K562 (cell line): ENCODE data around the gene RSU1. TPM values are rescaled to one million over a fixed set of nuclear protein-coding genes. Genes with fewer than 3 reads are reported as not detected.

ENCODE experiments used
- ATF1 ChIP-seq, 2 experiments: fragments of 450-650 bp in 1 of 2; IDR thresholded peaks; 2 replicates each; pipeline ENCODE4 v1.6.1; 2016; ENCODE audit warnings: missing compliant biosample characterization in 1 of 2, missing genetic modification characterization in 1 of 2
- BRF1 ChIP-seq: IDR thresholded peaks from 3 replicates; pipeline ENCODE4 v1.6.1; 2011; ENCODE audit warnings: borderline replicate concordance, mild to moderate bottlenecking; ENCODE audit not compliant: insufficient read length; ENCODE audit errors: extremely low read depth
- CCNT2 ChIP-seq: IDR thresholded peaks from 2 replicates; pipeline ENCODE4 v1.6.1; 2011; ENCODE audit warnings: borderline replicate concordance, low read depth, mild to moderate bottlenecking, moderate library complexity, mixed read lengths, low read length; ENCODE audit not compliant: insufficient read length; ENCODE audit errors: extremely low read depth
- CREM ChIP-seq: IDR thresholded peaks from 2 replicates; pipeline ENCODE4 v1.6.1; 2014; ENCODE audit warnings: antibody characterized with exemption, low read depth
- DACH1 ChIP-seq: fragments of 450-650 bp; IDR thresholded peaks from 2 replicates; pipeline ENCODE4 v1.6.1; 2018; ENCODE audit not compliant: partially characterized antibody
- FOXP4 ChIP-seq: sonication (generic); formaldehyde crosslinking; IDR thresholded peaks from 2 replicates; pipeline ENCODE4 v1.8.0; 2022; ENCODE audit warnings: mild to moderate bottlenecking, missing genetic modification reagents, borderline replicate concordance
- GTF2E2 ChIP-seq: fragments of 200-800 bp; sonication (Bioruptor generic); IDR thresholded peaks from 2 replicates; pipeline ENCODE4 v1.6.1; 2016; ENCODE audit warnings: missing genetic modification characterization, missing compliant biosample characterization
- HIVEP1 ChIP-seq: fragments of 250-450 bp; sonication (Bioruptor Pico); IDR thresholded peaks from 2 replicates; pipeline ENCODE4 v1.4.0; 2020; ENCODE audit warnings: mild to moderate bottlenecking
- MLLT1 ChIP-seq, 2 experiments: fragments of 450-650 bp; IDR thresholded peaks; 2 replicates each; pipeline ENCODE4 v1.6.1; 2016
- PHF21A ChIP-seq: fragments of 450-650 bp; IDR thresholded peaks from 2 replicates; pipeline ENCODE4 v1.6.1; 2017; ENCODE audit warnings: low read depth, borderline replicate concordance
- RUNX1 ChIP-seq: sonication (generic); IDR thresholded peaks from 2 replicates; pipeline ENCODE4 v1.6.1; 2016; ENCODE audit warnings: antibody characterized with exemption, low read depth
- SMAD3 ChIP-seq: fragments of 450-650 bp; formaldehyde crosslinking; conservative IDR thresholded peaks from 2 replicates; pipeline ENCODE4 v1.4.0; 2020; ENCODE audit warnings: mild to moderate bottlenecking
- SMAD4 ChIP-seq: fragments of 250-450 bp; sonication (Bioruptor Pico); conservative IDR thresholded peaks from 2 replicates; pipeline ENCODE4 v1.8.0; 2021; ENCODE audit warnings: inconsistent platforms, mild to moderate bottlenecking, moderate library complexity
- SRSF1 ChIP-seq: fragments of 200-400 bp; formaldehyde crosslinking; IDR thresholded peaks from 2 replicates; pipeline ENCODE4 v1.6.1; 2017; ENCODE audit warnings: mild to moderate bottlenecking, low read depth, low read length, moderate library complexity
- SUPT5H ChIP-seq: fragments of 450-650 bp; IDR thresholded peaks from 2 replicates; pipeline ENCODE4 v1.6.1; 2016
- TFAM ChIP-seq: fragments of 250-450 bp; sonication (Bioruptor Pico); conservative IDR thresholded peaks from 2 replicates; pipeline ENCODE4 v1.5.0; 2021; ENCODE audit warnings: mild to moderate bottlenecking, moderate library complexity
- ZNF347 ChIP-seq: fragments of 450-650 bp; formaldehyde crosslinking; IDR thresholded peaks from 2 replicates; pipeline ENCODE4 v1.4.0; 2020; ENCODE audit warnings: low read depth, mild to moderate bottlenecking, moderate library complexity
- ZSCAN29 ChIP-seq: fragments of 450-650 bp; IDR thresholded peaks from 2 replicates; pipeline ENCODE4 v1.6.1; 2017
- polyA plus RNA-seq, 8 experiments: library from polyadenylated mRNA; depleted of rRNA in 4 of 8; stranded (reverse) in 5 of 8; unstranded in 3 of 8; fragments of >200 nt; fragmentation: Nextera tagmentation in 2 of 8; fragmentation: Illumina TruSeq in 1 of 8; extraction: Ambion mirVana in 2 of 8; extraction: Trizol in 1 of 8; gene quantifications; 2 replicates each; pipeline versions ENCODE4 v1.2.1 to v1.2.3, GENCODE V29; 2011 to 2014; ENCODE audit warnings: inconsistent platforms in 1 of 8, missing spikeins in 1 of 8
- total RNA-seq, 7 experiments: library from RNA; depleted of rRNA in 6 of 7; stranded (reverse); fragments of >200 nt in 6 of 7; fragmentation: Illumina TruSeq in 2 of 7; extraction: Trizol in 2 of 7; gene quantifications; 2 replicates each; pipeline versions ENCODE4 v1.2.1 to v1.2.3, GENCODE V29; 2011 to 2021; ENCODE audit warnings: low replicate concordance in 1 of 7
- TF ChIP-seq, protein P1 (sequence below): fragments of 450-650 bp; IDR thresholded peaks from 2 replicates; pipeline ENCODE4 v1.6.1; 2016; ENCODE audit warnings: missing biosample characterization, missing genetic modification characterization
- TF ChIP-seq, protein P2 (sequence below): fragments of 250-450 bp; sonication (Bioruptor Pico); IDR thresholded peaks from 2 replicates; pipeline ENCODE4 v1.4.0; 2020; ENCODE audit warnings: mild to moderate bottlenecking, moderate library complexity

RSU1 gene
- total and polyA plus RNA-seq, 9 of the 15 experiments (the other 6 are each of a cell fraction or from before 2014, with no cell fraction given): 18.8 to 67.3 (median 31.5) TPM

DNA sequence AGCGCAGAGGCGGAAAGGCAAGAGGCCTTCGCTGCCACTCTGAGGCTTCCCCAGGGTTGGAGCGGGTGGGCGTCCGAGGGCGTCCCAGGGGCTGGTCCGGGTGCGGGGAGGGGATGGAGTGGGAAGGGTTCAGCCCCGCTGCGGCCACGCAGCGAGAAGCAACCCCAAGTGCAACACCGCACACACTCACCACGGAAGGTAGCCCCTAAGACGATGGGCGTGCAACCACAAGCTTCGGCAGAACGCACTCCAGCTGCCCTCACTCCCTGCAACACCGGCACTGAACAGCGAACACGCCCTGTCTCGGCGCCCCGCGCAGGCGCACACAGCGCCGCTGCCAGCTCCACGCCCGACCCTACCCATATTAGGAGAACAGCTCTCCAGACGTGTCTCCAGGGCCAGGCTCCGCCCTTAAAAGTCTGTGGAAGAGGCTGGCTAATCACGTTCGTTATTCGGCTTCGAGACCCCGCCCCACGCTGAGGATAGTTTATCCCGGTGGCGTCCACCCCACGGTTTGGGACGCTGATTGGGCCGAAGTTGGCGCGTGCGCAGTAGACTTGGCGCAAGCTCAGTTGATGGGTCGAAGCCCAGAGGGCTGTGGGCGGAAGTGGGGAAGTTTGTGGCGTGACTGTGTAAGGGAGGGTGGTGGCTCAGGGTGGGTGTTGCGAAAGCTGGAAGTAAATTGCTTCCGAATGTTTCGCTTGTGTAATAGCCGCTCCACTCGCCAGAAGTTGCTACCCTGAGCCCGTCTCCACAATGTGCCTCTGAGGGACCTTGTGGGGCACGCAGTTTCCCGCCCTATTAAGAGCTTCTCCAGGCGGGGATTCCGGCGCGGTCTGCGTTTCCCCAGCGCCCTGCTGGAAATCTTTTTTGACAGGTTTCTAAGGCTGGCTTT, at the start of gene RSU1 (continued):
- TF ChIP-seq, protein P1, sequence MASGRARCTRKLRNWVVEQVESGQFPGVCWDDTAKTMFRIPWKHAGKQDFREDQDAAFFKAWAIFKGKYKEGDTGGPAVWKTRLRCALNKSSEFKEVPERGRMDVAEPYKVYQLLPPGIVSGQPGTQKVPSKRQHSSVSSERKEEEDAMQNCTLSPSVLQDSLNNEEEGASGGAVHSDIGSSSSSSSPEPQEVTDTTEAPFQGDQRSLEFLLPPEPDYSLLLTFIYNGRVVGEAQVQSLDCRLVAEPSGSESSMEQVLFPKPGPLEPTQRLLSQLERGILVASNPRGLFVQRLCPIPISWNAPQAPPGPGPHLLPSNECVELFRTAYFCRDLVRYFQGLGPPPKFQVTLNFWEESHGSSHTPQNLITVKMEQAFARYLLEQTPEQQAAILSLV (tag): 0 out of 2 replicates have a peak, but pooled peaks have one; percentile 54
- TF ChIP-seq MLLT1 (IDR thresholded peaks at IDR 0.05) (0 out of 4 replicates have a peak, but pooled peaks of 1 of the 2 experiments have one; percentile 23), SRSF1 (no peak), PHF21A (no peak), FOXP4 (CRISPR knock-in tag) (0 out of 2 replicates have a peak, but pooled peaks have one; percentile 40), RUNX1 (peak; percentile 25; the same call in 1 of the 2 replicates), ZNF347 (CRISPR knock-in tag) (no peak), CCNT2 (peak; percentile 34), SMAD4 (peak; percentile 76), DACH1 (peak; percentile 53), SUPT5H (peak; percentile 74), ATF1 (CRISPR knock-in tag; IDR thresholded peaks at IDR 0.05) (no peak), ATF1 (tag; IDR thresholded peaks at IDR 0.05) (peak; percentile 76), CREM (peak; percentile 61), TFAM (CRISPR knock-in tag) (no peak), SMAD3 (CRISPR knock-in tag) (no peak), HIVEP1 (CRISPR knock-in tag) (no peak), GTF2E2 (tag) (peak; percentile 65; the same call in 1 of the 2 replicates), BRF1 (no peak), ZSCAN29 (peak; percentile 36; the same call in 1 of the 2 replicates)
- TF ChIP-seq, protein P2, sequence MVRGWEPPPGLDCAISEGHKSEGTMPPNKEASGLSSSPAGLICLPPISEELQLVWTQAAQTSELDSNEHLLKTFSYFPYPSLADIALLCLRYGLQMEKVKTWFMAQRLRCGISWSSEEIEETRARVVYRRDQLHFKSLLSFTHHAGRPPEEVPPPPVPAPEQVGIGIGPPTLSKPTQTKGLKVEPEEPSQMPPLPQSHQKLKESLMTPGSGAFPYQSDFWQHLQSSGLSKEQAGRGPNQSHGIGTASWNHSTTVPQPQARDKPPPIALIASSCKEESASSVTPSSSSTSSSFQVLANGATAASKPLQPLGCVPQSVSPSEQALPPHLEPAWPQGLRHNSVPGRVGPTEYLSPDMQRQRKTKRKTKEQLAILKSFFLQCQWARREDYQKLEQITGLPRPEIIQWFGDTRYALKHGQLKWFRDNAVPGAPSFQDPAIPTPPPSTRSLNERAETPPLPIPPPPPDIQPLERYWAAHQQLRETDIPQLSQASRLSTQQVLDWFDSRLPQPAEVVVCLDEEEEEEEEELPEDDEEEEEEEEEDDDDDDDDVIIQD (CRISPR knock-in tag): no peak
